GM12878 (cell line): ENCODE measurements around the gene RHEB. TPM values are rescaled to one million over a fixed set of nuclear protein-coding genes. Genes with fewer than 3 reads are reported as not detected.

Experiments used
- ATAC-seq: fragments of 200-7000 bp; cut with Tn5 transposase; 3 replicates; pipeline ENCODE4 v1.9.1; 2020; ENCODE audit warnings: mild to moderate bottlenecking, moderate library complexity
- BruUV-seq: library from RNA; stranded (reverse); fragments of 400-500 nt; replicated peaks from 2 replicates; lab custom pipeline; 2021; lab: Mats Ljungman, UMichigan
- CTCF ChIA-PET: fragments of 300-600 bp; sonication (Branson Sonifier 250); formaldehyde crosslinking; extraction: SDS; loops from one replicate; lab custom pipeline; 2021; ENCODE audit warnings: inconsistent platforms; lab: Yijun Ruan, JAX
- POLR2A ChIA-PET: fragments of 350-600 bp; formaldehyde crosslinking; extraction: SDS; loops from one replicate; lab custom pipeline; 2021; ENCODE audit warnings: inconsistent platforms; lab: Charles Lee
- RAD21 ChIA-PET: fragments of 300-600 bp; sonication (Branson Sonifier 250); formaldehyde crosslinking; loops from one replicate; lab custom pipeline; 2023; ENCODE audit warnings: antibody characterized with exemption; ENCODE audit not compliant: unreplicated experiment; lab: Charles Lee
- SMC1A ChIA-PET: fragments of 300-600 bp; sonication (Branson Sonifier 250); formaldehyde crosslinking; loops from one replicate; lab custom pipeline; 2023; ENCODE audit not compliant: unreplicated experiment, uncharacterized antibody; lab: Charles Lee
- DNase-seq: peaks from one replicate; pipeline ENCODE4 v3.0.0-alpha.2; 2011; ENCODE audit warnings: low read depth, low spot score
- FAIRE-seq: peaks from 3 replicates; lab custom pipeline; 2011; peaks lifted over from hg19 to GRCh38; lab: Jason Lieb, UNC
- H2AFZ ChIP-seq: 2 replicates; pipeline ENCODE4 v1.6.0; 2011; ENCODE audit warnings: low read depth, low read length, control low read depth; ENCODE audit not compliant: control insufficient read depth
- H3K27ac ChIP-seq: 2 replicates; pipeline ENCODE4 v1.5.1; 2011; ENCODE audit warnings: control low read depth; ENCODE audit not compliant: control insufficient read depth, insufficient read depth
- H3K27me3 ChIP-seq, 2 experiments: replicated peaks in 1 of 2; 2 replicates each; pipeline versions ENCODE4 v1.6.0 to v1.6.1; 2011; ENCODE audit warnings: low read length in 1 of 2; ENCODE audit not compliant: control insufficient read depth in 2 of 2, insufficient read depth in 2 of 2
- H3K36me3 ChIP-seq, 2 experiments: 2 replicates each; pipeline ENCODE4 v1.5.1; 2011; ENCODE audit warnings: low read length in 1 of 2; ENCODE audit not compliant: control insufficient read depth in 2 of 2, insufficient read depth in 2 of 2
- H3K4me1 ChIP-seq: 2 replicates; pipeline ENCODE4 v1.6.1; 2011; ENCODE audit warnings: mild to moderate bottlenecking, low read length, moderate library complexity, mixed read lengths; ENCODE audit not compliant: control insufficient read depth, insufficient read depth
- H3K4me2 ChIP-seq: 2 replicates; pipeline ENCODE4 v1.6.0; 2011; ENCODE audit warnings: control low read depth; ENCODE audit not compliant: control insufficient read depth, insufficient read depth
- H3K4me3 ChIP-seq: fragments of 200-600 bp; sonication (generic); 2 replicates; pipeline ENCODE4 v1.5.1; 2016
- H3K79me2 ChIP-seq: 2 replicates; pipeline ENCODE4 v1.6.0; 2011; ENCODE audit warnings: low read length; ENCODE audit not compliant: control insufficient read depth, insufficient read depth
- H3K9ac ChIP-seq: 2 replicates; pipeline ENCODE4 v1.8.0; 2011; ENCODE audit warnings: low read length, control low read depth, mixed read lengths; ENCODE audit not compliant: control insufficient read depth, insufficient read depth
- H3K9me3 ChIP-seq: replicated peaks from 3 replicates; pipeline ENCODE4 v1.5.1; 2011; ENCODE audit warnings: mild to moderate bottlenecking, low read length; ENCODE audit not compliant: control insufficient read depth, insufficient read depth
- H4K20me1 ChIP-seq: 2 replicates; pipeline ENCODE4 v1.6.0; 2011; ENCODE audit not compliant: control insufficient read depth, insufficient read depth
- ASH2L ChIP-seq: fragments of 300-600, 200-600 bp; sonication (generic); IDR thresholded peaks from 2 replicates; pipeline ENCODE4 v1.6.1; 2017; ENCODE audit warnings: low read depth, mild to moderate bottlenecking, borderline replicate concordance
- BHLHE40 ChIP-seq, 2 experiments: fragments of 450-650 bp in 1 of 2; IDR thresholded peaks; 2 replicates each; pipeline ENCODE4 v1.6.1; 2011 to 2017; ENCODE audit warnings: low read depth in 2 of 2, borderline replicate concordance in 1 of 2, improper control_type of control experiment in 1 of 2, low read length in 1 of 2, mild to moderate bottlenecking in 1 of 2
- CREM ChIP-seq: IDR thresholded peaks from 2 replicates; pipeline ENCODE4 v1.6.1; 2014; ENCODE audit warnings: antibody characterized with exemption, low read depth
- DPF2 ChIP-seq: fragments of 450-650 bp; IDR thresholded peaks from 2 replicates; pipeline ENCODE4 v1.6.1; 2017; ENCODE audit warnings: mild to moderate bottlenecking
- IKZF2 ChIP-seq, 2 experiments: fragments of 450-650 bp; IDR thresholded peaks; 2 replicates each; pipeline ENCODE4 v1.6.1; 2017; ENCODE audit warnings: mild to moderate bottlenecking in 2 of 2, moderate library complexity in 2 of 2
- KLF5 ChIP-seq: fragments of 450-650 bp; IDR thresholded peaks from 2 replicates; pipeline ENCODE4 v1.6.1; 2014; ENCODE audit warnings: mild to moderate bottlenecking; ENCODE audit not compliant: partially characterized antibody
- NR2C2 ChIP-seq: IDR thresholded peaks from 2 replicates; pipeline ENCODE4 v1.6.1; 2011; ENCODE audit warnings: borderline replicate concordance, low read depth; ENCODE audit not compliant: control insufficient read depth, insufficient read length
- RAD21 ChIP-seq: IDR thresholded peaks from 2 replicates; pipeline ENCODE4 v1.6.1; 2011; ENCODE audit warnings: mild to moderate bottlenecking, low read depth, low read length, moderate library complexity; ENCODE audit not compliant: insufficient read depth
- TAF1 ChIP-seq: IDR thresholded peaks from 2 replicates; pipeline ENCODE4 v1.6.1; 2011; ENCODE audit warnings: mild to moderate bottlenecking, low read depth, low read length, borderline replicate concordance
- WGBS: methylation state at CpG from one replicate; pipeline ENCODE4 v1.1.6; 2016; ENCODE audit warnings: low lambda C conversion rate; ENCODE audit not compliant: insufficient replicate concordance, insufficient coverage; ENCODE audit errors: missing lambda C conversion rate; 5-methylcytosine and 5-hydroxymethylcytosine counted together
- in situ Hi-C: fragments of 300-500 bp; cut with MboI; formaldehyde crosslinking; loops from 9 replicates; pipeline ENCODE4 v1.14.3; 2018; ENCODE audit warnings: mixed read lengths
- intact Hi-C: fragments of 100-400 bp; cut with micrococcal nuclease; formaldehyde crosslinking; loops from one replicate; pipeline ENCODE4 v1.14.2; 2022; ENCODE audit not compliant: unreplicated experiment
- polyA plus RNA-seq, 11 experiments: library from polyadenylated mRNA; depleted of rRNA in 4 of 11; unstranded in 6 of 11; stranded (reverse) in 5 of 11; fragments of >200 nt; fragmentation: Nextera tagmentation in 4 of 11; fragmentation: Illumina TruSeq in 1 of 11; extraction: Ambion mirVana in 4 of 11; extraction: Trizol in 1 of 11; gene quantifications; 1 replicate in 1 of 11; 2 replicates in 10 of 11; pipeline versions ENCODE4 v1.2.1 to v1.2.3, GENCODE V29; 2011 to 2016; ENCODE audit warnings: inconsistent platforms in 2 of 11, missing spikeins in 2 of 11, low read depth in 1 of 11
- total RNA-seq, 4 experiments: library from RNA; depleted of rRNA in 3 of 4; stranded (reverse); fragments of >200 nt in 3 of 4; fragmentation: Illumina TruSeq in 1 of 4; extraction: Trizol in 1 of 4; gene quantifications; 2 replicates each; pipeline versions ENCODE4 v1.2.1 to v1.2.3, GENCODE V29; 2013 to 2021
- TF ChIP-seq, protein P1 (sequence below): fragments of 450-650 bp; IDR thresholded peaks from 2 replicates; pipeline ENCODE4 v1.6.1; 2016; ENCODE audit warnings: mild to moderate bottlenecking
- TF ChIP-seq, protein P2 (sequence below): fragments of 450-650 bp; formaldehyde crosslinking; IDR thresholded peaks from 2 replicates; pipeline ENCODE4 v1.4.0; 2020; ENCODE audit warnings: mild to moderate bottlenecking, moderate library complexity
- TF ChIP-seq, protein P3 (sequence below): fragments of 450-650 bp; IDR thresholded peaks from 2 replicates; pipeline ENCODE4 v1.6.1; 2014; ENCODE audit warnings: mild to moderate bottlenecking
- TF ChIP-seq, protein P4 (sequence below): fragments of 450-650 bp; IDR thresholded peaks from 2 replicates; pipeline ENCODE4 v1.6.1; 2017; ENCODE audit warnings: antibody characterized with exemption, mild to moderate bottlenecking, moderate library complexity

The RHEB gene
- total and polyA plus RNA-seq, 10 of the 15 experiments (the other 5 are each of a cell fraction or from before 2014, with no cell fraction given): 6.2 to 67.8 (median 38.0) TPM

DNA sequence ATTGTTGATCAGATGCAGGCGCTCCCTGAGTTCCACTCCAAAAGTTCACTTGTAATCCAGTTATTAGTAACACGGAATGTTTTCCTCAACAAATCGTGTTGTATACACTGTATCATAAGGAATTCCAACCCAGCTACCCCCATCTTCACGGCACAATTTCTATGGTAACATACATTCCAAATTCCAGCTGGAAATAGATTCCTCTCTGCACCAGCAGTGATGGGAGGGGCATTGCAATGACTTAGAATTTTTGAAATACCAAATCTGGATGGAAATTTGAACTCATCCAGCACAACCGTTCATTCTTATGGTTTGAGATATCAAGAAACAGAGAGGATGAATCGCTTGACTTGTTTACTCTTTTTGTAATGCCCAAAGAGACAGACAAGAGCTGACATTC is 38.9 kb upstream of the RHEB start:
- H3K4me2 ChIP-seq: no peak overlapping the region
- H3K27me3 ChIP-seq: no peaks in the 10 kb centered on the region
- no peaks in the 10 kb centered on the region for H4K20me1 ChIP-seq
- ATAC-seq (no peak), DNase-seq (no peak), FAIRE-seq (no peak)
- H3K27ac ChIP-seq: no peak overlapping the region
- in situ Hi-C loops: no loop called here
- no peak overlapping the region for H2AFZ ChIP-seq
- POLR2A ChIA-PET: no interaction called here
- H3K79me2 ChIP-seq: no peaks in the 10 kb centered on the region
- intact Hi-C loops: no loop called here
- no peaks in the 10 kb centered on the region for H3K4me1 ChIP-seq
- CTCF ChIA-PET: no interaction called here
- BruUV-seq: no TSS peak
- peaks cover 0 to 5% of the 10 kb centered on the region in 2 experiments; a peak in 2 of 4 replicates for H3K36me3 ChIP-seq
- 92% methylated on average over 6 of the region's 6 CpGs for whole genome bisulfite sequencing
- H3K4me3 ChIP-seq: no peak overlapping the region
- RAD21 ChIA-PET: no interaction called here
- H3K9ac ChIP-seq: no peak overlapping the region
- H3K9me3 ChIP-seq: no peaks in the 10 kb centered on the region
- SMC1A ChIA-PET: no interaction called here
- TF ChIP-seq IKZF2 (IDR thresholded peaks at IDR 0.05) (no peak), NR2C2 (no peak), KLF5 (no peak), TAF1 (no peak), CREM (no peak), BHLHE40 (IDR thresholded peaks at IDR 0.05; ENCODE audit: borderline replicate concordance in 1 of 2, low read depth in 2 of 2, low read length in 1 of 2) (no peak), ASH2L (no peak), RAD21 (no peak), DPF2 (no peak)
- TF ChIP-seq, protein P1, sequence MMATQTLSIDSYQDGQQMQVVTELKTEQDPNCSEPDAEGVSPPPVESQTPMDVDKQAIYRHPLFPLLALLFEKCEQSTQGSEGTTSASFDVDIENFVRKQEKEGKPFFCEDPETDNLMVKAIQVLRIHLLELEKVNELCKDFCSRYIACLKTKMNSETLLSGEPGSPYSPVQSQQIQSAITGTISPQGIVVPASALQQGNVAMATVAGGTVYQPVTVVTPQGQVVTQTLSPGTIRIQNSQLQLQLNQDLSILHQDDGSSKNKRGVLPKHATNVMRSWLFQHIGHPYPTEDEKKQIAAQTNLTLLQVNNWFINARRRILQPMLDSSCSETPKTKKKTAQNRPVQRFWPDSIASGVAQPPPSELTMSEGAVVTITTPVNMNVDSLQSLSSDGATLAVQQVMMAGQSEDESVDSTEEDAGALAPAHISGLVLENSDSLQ: no peak
- TF ChIP-seq, protein P2, sequence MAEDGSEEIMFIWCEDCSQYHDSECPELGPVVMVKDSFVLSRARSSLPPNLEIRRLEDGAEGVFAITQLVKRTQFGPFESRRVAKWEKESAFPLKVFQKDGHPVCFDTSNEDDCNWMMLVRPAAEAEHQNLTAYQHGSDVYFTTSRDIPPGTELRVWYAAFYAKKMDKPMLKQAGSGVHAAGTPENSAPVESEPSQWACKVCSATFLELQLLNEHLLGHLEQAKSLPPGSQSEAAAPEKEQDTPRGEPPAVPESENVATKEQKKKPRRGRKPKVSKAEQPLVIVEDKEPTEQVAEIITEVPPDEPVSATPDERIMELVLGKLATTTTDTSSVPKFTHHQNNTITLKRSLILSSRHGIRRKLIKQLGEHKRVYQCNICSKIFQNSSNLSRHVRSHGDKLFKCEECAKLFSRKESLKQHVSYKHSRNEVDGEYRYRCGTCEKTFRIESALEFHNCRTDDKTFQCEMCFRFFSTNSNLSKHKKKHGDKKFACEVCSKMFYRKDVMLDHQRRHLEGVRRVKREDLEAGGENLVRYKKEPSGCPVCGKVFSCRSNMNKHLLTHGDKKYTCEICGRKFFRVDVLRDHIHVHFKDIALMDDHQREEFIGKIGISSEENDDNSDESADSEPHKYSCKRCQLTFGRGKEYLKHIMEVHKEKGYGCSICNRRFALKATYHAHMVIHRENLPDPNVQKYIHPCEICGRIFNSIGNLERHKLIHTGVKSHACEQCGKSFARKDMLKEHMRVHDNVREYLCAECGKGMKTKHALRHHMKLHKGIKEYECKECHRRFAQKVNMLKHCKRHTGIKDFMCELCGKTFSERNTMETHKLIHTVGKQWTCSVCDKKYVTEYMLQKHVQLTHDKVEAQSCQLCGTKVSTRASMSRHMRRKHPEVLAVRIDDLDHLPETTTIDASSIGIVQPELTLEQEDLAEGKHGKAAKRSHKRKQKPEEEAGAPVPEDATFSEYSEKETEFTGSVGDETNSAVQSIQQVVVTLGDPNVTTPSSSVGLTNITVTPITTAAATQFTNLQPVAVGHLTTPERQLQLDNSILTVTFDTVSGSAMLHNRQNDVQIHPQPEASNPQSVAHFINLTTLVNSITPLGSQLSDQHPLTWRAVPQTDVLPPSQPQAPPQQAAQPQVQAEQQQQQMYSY (CRISPR knock-in tag): no peak
- TF ChIP-seq, protein P3, sequence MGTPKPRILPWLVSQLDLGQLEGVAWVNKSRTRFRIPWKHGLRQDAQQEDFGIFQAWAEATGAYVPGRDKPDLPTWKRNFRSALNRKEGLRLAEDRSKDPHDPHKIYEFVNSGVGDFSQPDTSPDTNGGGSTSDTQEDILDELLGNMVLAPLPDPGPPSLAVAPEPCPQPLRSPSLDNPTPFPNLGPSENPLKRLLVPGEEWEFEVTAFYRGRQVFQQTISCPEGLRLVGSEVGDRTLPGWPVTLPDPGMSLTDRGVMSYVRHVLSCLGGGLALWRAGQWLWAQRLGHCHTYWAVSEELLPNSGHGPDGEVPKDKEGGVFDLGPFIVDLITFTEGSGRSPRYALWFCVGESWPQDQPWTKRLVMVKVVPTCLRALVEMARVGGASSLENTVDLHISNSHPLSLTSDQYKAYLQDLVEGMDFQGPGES: no peak
- TF ChIP-seq, protein P4, sequence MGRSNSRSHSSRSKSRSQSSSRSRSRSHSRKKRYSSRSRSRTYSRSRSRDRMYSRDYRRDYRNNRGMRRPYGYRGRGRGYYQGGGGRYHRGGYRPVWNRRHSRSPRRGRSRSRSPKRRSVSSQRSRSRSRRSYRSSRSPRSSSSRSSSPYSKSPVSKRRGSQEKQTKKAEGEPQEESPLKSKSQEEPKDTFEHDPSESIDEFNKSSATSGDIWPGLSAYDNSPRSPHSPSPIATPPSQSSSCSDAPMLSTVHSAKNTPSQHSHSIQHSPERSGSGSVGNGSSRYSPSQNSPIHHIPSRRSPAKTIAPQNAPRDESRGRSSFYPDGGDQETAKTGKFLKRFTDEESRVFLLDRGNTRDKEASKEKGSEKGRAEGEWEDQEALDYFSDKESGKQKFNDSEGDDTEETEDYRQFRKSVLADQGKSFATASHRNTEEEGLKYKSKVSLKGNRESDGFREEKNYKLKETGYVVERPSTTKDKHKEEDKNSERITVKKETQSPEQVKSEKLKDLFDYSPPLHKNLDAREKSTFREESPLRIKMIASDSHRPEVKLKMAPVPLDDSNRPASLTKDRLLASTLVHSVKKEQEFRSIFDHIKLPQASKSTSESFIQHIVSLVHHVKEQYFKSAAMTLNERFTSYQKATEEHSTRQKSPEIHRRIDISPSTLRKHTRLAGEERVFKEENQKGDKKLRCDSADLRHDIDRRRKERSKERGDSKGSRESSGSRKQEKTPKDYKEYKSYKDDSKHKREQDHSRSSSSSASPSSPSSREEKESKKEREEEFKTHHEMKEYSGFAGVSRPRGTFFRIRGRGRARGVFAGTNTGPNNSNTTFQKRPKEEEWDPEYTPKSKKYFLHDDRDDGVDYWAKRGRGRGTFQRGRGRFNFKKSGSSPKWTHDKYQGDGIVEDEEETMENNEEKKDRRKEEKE: no peak
